ENCODE measurements around the gene NT5C3B.

The NT5C3B gene

GRCh38 chr17:41810659-41811548 is 25.1 kb downstream of the NT5C3B start:
- no peak for DNase-seq (ENCODE audit: low read depth)

- no peak for DNase-seq (ENCODE audit: low read depth)
Observed at GRCh38 chr17:41806685-41807445, 29.2 kb downstream of the NT5C3B start.

DNA sequence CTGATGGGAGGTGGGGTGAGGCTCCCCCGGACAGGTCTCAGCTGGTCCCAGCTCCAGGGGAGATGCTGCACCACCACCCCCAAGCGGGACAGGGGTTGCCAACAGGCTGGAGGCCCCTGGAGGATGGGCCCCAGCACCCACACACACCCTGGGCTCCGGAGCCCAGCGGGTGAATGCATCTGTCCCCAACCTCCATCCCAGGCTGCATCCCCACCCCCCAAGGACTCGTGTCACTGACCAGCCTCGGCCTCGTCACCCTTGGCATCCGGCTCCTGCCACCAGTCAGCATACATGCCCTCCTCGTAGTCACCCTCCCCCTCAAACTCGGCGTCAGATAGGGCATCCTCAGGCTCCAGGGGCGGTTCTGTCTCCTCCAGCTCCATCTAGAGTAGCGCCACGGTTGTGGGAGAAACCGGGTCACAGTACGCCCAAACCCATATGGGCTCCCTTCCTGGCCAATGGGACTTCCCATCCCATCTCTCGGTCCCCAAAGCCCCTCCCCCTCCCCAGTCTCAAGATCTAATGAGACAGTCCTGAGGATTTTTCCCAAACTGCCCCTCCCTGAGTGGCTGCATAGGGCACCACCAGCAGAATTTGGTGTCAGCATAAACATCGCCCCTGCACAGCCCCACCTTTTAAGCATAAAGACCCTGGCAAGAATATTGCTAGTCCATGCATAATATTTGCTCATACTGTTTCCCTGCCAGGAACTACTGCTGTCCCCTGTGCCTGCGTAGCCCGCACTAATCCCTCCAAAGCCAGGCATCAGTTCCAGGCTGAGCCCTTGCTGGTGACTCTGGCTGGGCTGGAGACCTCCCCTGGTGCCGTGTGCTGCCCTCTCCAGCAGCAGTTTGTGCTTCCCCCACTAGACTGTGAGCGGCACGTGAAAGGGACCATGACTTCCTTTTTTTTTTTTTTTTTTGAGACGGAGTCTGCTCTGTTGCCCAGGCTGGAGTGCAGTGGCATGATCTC is 32.7 kb downstream of the NT5C3B start:
- DNase-seq (ENCODE audit: low read depth): no peak

GRCh38 chr17:41801374-41802271 is 34.4 kb downstream of the NT5C3B start:
- peak; percentile 78 for DNase-seq (ENCODE audit: low read depth)

DNA sequence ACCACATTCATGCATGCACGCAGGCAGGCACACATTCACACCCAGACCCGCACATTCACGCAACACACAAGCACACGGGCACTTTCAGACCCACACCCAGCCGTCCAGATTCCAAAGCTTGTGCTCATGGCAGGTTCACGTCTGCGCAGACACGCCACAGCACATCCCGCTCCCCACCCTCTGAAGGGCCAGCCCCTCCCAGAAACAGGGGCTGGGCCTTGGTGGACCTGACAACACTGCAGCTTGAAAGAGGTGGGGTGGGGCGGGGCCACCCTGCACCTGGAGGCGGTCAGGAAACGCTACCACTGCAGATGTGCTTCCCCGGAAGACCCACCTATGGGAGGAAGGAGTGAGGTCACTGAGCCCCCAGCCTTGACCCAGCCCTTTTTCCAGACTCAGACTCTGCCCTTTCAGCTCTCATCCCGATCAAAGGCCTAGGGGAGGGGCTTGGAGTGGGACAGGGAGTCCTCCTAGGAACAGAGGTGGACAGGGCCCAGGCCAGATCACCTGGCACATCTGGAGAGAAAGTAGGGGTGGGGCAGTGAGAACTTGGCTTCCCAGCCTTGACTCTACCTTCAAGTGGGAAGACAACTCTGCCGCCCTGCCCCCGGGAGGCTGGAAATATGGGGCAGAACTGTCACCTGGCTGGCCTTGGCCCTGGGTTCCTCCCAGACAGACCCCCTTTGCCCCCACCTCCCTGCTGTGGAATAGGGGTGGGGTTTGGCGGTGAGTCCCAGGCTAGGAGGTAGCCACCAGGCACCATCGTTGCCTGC is 35.2 kb downstream of the NT5C3B start:
- DNase-seq (ENCODE audit: low read depth): peak; percentile 39

DNA sequence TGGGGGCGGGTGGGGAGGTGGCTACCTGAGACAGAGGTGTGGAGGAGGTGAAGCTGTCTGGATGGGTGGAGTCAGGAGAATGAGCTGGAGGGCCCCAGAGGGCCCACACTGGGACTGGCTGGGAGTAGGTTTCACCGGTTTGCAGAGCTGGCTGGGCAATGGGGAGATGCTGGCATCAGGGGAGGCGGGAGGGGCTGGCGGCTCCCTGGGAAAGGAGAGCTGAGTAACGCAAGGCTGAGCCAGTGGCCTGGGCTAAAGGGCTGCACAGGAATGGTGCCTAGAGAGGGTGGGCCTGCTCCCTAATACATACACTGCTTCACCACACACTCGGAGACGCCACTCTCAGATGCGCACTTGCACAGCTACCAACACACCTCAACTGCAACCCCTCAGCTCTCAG is 36.7 kb downstream of the NT5C3B start:
- DNase-seq (ENCODE audit: low read depth): no peak

- DNase-seq (ENCODE audit: low read depth): no peak
Observed at GRCh38 chr17:41797377-41797776, 38.7 kb downstream of the NT5C3B start.

DNA sequence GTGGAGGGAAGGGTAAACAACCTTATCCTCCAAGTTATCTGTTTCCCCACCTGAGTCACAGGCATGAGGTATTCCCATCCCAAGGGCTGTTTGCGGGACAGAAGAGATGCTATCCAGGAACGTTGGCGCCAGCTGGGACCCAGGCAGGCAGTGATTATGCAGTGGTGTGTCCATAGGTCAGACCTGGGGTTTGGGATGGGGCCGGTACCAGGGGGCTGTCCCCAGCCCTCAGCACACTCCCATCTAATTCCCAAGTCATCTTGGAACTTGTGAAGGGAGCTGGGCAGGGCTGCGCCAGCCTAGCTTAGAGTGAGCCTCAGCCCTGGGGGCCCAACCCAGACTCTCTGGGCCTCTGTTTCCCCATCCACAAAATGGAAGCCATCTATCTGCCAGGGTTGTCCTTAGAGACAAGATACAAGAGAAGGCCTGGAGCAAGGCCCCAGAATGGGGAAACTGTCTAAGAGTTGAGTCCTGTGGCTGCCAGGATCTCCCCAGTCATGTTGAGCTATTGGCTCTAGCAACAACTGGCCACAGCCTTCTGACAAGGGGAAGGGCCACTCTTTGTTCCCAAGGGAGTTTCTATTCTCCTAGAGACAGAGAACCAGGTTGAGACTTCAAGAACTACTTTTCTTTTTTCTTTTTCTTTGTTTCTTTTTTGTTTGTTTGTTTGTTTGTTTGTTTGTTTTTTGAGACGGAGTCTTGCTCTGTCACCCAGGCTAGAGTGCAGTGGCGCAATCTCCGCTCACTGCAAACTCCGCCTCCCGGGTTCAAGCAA is 39.7 kb downstream of the NT5C3B start:
- DNase-seq (ENCODE audit: low read depth): no peak

DNA sequence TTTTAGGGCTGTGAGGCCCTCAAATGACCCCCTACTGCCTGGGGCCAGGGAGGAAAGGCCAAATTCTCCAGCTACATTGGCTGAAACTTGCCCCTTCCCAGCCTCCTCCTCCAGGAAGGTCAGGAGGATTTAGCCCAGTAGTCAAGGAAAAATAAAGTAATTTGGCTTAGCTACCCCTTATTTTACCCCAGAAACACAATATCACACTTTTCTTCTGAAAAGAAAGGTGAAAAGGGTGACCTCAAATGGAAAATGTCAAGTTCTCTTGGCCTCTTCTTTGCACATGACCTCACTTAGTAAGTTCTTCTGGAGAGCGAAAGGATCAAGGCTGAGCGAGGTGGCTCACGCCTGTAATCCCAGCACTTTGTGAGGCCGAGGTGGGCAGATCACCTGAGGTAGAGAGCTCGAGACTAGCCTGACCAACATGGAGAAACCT is 41.5 kb downstream of the NT5C3B start:
- DNase-seq (ENCODE audit: low read depth): no peak

DNA sequence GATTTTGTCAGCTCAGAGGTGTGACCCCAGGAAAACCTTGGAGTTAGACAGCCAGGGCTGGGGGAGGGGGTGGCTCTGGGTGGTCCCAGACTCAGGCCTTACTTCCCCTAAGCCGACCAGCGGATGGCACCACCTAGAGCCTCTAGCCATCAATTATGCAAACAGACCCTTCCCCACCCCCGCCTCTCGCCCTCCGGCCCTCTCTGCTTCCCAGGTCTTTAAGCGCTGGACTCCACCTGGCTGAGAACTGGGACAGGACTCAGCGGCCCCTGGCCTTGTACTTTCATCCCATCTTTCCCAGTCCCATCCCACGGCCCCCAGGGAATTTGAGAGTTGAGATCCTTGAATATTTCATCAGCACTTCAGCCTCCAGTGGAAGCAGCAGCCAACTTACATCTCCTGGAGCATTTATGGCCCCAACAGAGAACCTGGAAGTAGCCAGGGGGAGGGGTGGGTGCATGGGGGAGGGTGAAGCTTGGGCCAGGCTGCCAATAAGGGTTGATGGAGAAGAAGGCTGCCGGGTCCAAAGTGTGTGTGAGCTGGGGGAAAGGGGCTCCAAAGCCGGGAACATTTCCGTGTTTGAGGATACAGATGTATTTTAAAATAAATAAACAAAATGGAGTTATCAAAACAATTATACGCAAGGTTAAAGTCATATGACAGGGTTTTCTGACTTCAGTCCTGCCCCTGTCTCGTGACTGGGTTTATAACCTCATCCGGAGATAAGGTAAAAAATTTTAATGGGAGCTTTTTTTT is 42.1 kb downstream of the NT5C3B start:
- peak; percentile 19 for DNase-seq (ENCODE audit: low read depth)

DNA sequence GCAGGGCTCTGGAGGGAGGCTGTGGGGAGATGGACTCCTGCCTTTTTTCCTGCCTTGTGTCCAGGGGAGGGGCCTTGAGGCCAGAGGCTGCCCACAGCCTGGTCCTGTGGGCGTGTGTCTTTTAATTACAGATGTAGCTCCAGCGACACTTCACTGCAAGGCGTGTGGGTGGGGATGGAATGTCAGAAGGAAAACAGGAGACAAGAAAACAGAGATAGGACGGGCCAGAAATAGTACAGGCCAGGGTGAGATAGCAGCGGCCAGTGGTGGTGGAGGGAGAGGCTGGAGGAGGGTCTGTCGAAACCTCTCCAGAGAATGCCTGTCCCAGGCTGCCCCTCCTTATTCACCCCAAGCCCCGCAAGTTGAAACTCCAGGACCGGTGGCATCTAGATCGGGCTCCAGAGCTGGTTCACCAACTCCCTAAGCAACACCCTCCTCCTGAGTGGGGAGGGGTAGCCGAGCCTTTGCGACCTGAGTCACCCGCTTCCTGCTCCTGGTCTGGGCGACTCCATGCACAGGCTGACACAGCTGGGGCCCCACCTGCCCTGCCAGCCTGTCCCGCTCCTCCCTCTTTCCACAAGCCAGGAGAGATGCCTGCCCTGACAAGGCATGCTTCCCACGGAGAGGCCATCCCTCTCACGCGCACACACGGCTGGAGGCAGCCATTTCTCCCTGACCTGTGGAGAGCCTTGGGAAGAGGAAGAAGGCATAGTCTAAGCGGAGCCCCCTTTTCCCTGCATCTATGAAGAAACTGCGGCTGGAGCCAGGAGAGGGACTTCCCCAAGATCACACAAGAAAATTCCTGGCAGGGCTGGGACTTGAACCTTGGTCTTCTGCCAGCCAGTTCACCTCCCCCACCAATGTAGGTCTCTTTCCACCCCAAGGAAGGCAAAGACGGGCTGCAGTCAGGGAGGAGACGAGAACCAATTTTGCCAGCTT is 42.9 kb downstream of the NT5C3B start:
- DNase-seq (ENCODE audit: low read depth): no peak

GRCh38 chr17:41787021-41787418 is 49.0 kb downstream of the NT5C3B start:
- DNase-seq (ENCODE audit: low read depth): no peak

DNA sequence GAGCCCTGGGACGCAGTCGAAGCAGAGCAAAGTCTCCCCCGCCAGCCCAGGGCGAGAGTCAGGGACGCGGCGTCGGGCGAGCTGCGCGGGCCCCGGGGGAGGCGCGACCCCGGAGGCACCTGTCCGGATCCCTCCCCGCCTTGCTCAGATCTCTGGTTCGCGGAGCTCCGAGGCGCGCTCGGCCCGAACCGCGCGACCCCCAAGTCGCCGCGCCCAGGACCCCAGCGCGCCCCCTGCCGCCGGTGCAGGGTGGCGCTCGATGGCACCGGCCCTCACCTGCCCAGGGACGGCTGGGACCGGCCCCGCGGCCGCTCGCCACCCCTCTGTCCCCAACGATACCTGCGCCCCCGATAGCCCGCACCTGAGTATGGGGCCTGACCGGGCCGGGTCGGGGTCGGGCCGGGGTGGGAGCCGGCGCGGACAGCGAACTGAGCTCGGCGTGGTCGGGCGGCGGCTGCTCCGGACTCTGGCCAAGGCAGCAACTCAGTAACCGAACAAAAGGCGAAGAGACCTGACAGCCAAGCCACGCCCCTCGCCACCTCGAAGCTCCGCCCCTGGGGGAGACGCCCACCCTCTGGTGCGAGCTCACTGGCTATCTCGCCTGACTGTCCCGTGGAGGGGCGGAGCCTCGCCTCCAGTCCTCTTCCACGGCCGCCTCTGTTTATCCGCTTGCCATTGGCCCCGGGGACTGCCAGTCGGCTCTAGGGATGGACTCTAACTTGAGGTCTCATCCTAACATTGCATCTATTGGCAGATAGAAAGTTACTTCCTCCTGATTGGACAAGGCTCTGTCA is 49.6 kb downstream of the NT5C3B start, which contains the start of gene JUP:
Gene JUP, minus strand, starts transcription at position 485 of the 794 bp plus-strand sequence. CDS start 14,857 bp downstream, outside the sequence.
- DNase-seq (ENCODE audit: low read depth): peak; percentile 98

GRCh38 chr17:41785859-41786226 is 50.2 kb downstream of the NT5C3B start:
- no peak for DNase-seq (ENCODE audit: low read depth)

GRCh38 chr17:41785091-41785858 is 50.8 kb downstream of the NT5C3B start:
- DNase-seq (ENCODE audit: low read depth): no peak

Measured in fibroblast of gingiva (primary cell).